Dermis microvascular lymphatic vessel endothelial cell (primary cell): Measurements from ENCODE around the gene LRP1-AS. TPM values are rescaled to one million over a fixed set of nuclear protein-coding genes. Genes with fewer than 3 reads are reported as not detected.

Source experiments
- DNase-seq, 2 donors: peaks; one replicate each; pipeline versions ENCODE4 v3.0.0 to v3.0.0-alpha.2; 2010; ENCODE audit warnings: low read depth in 2 of 2
- total RNA-seq: library from RNA; depleted of rRNA; stranded (reverse); fragments of >200 nt; gene quantifications from 2 replicates; pipeline ENCODE4 v1.2.1, GENCODE V29; 2014

LRP1-AS gene
- total RNA-seq, 1 donor from 2014 or later: not detected

GRCh38 chr12:57180321-57180989 is 33.0 kb upstream of the LRP1-AS start:
- no peak for DNase-seq

GRCh38 chr12:57179331-57180086 is 32.1 kb upstream of the LRP1-AS start:
- DNase-seq: no peak

- no peak for DNase-seq
Measured at GRCh38 chr12:57178213-57178612, 30.8 kb upstream of the LRP1-AS start.

- DNase-seq: no peak
Measured at GRCh38 chr12:57177354-57177753, 29.9 kb upstream of the LRP1-AS start.

- DNase-seq: no peak
Measured at GRCh38 chr12:57176846-57177245, 29.4 kb upstream of the LRP1-AS start.

GRCh38 chr12:57176139-57176477 is 28.7 kb upstream of the LRP1-AS start:
- DNase-seq: no peak

GRCh38 chr12:57175428-57176138 is 28.2 kb upstream of the LRP1-AS start:
- DNase-seq: peak; percentile 32 to 60

- DNase-seq: no peak
Measured at GRCh38 chr12:57173683-57174082, 26.3 kb upstream of the LRP1-AS start.

GRCh38 chr12:57173089-57173488 is 25.7 kb upstream of the LRP1-AS start:
- DNase-seq: peak; percentile 7 to 44

- no peak for DNase-seq
Measured at GRCh38 chr12:57171668-57172067, 24.2 kb upstream of the LRP1-AS start.

GRCh38 chr12:57170927-57171326 is 23.5 kb upstream of the LRP1-AS start:
- DNase-seq: no peak

- DNase-seq: no peak
Measured at GRCh38 chr12:57170408-57170807, 23.0 kb upstream of the LRP1-AS start.

- DNase-seq: no peak
Measured at GRCh38 chr12:57169969-57170368, 22.6 kb upstream of the LRP1-AS start.

- no peak for DNase-seq
Measured at GRCh38 chr12:57169046-57169795, 21.8 kb upstream of the LRP1-AS start.

- DNase-seq: no peak
Measured at GRCh38 chr12:57168058-57168457, 20.6 kb upstream of the LRP1-AS start.

GRCh38 chr12:57166971-57167371 is 19.6 kb upstream of the LRP1-AS start:
- peak in 1 of 2 donors; percentile 55 for DNase-seq

GRCh38 chr12:57165741-57166140 is 18.3 kb upstream of the LRP1-AS start:
- DNase-seq: peak in 1 of 2 donors; percentile 5

- DNase-seq: no peak
Measured at GRCh38 chr12:57164966-57165625, 17.7 kb upstream of the LRP1-AS start.

- DNase-seq: no peak
Measured at GRCh38 chr12:57164454-57164853, 17.0 kb upstream of the LRP1-AS start.

- no peak for DNase-seq
Measured at GRCh38 chr12:57162553-57163125, 15.2 kb upstream of the LRP1-AS start.

GRCh38 chr12:57161491-57161890 is 14.1 kb upstream of the LRP1-AS start:
- DNase-seq: no peak
